ENCODE results near the gene GEMIN4. TPM values are rescaled to one million over a fixed set of nuclear protein-coding genes. Genes with fewer than 3 reads are reported as not detected.

The GEMIN4 gene
- total and polyA plus RNA-seq, 2 of the 8 experiments (the other 6 are each of a cell fraction or from before 2014, with no cell fraction given), result 32.1 to 51.9 TPM

- H3K27me3 ChIP-seq (replicated peaks in 1 of 4; ENCODE audit: control insufficient read depth in 3 of 4, extremely low read depth in 1 of 4, insufficient read depth in 3 of 4, low read length in 3 of 4), result no peaks in the 10 kb centered on the region
These were observed 36.5 kb upstream of the GEMIN4 start for GRCh38 chr17:788551-788950.

More at GRCh38 chr17:788551-788950, 36.5 kb upstream of the GEMIN4 start:
- H3K27ac ChIP-seq (ENCODE audit: low read depth, low read length), result no peak overlapping the region
- H3K23ac ChIP-seq (ENCODE audit: insufficient read length), result no peak overlapping the region
- DNase-seq (ENCODE audit: low read depth in 1 of 2, low spot score in 2 of 2) (no peak), FAIRE-seq (no peak)
- no peak overlapping the region for H4K8ac ChIP-seq (ENCODE audit: extremely low read depth, insufficient read depth, low read length)
- 84% methylated on average over 4 of the region's 4 CpGs; no CpG with 5 or more reads in 1 of the 2 experiments for WGBS, 2 experiments (ENCODE audit: extremely low coverage in 1 of 2, insufficient coverage in 1 of 2, insufficient read length in 1 of 2, insufficient replicate concordance in 2 of 2, low coverage in 1 of 2, low lambda C conversion rate in 2 of 2, missing lambda C conversion rate in 1 of 2)
- H2BK120ac ChIP-seq (replicated peaks; ENCODE audit: low read depth, low read length), result no peak overlapping the region
- H2BK12ac ChIP-seq (ENCODE audit: low read depth, low read length), result no peak overlapping the region
- H4K5ac ChIP-seq (ENCODE audit: insufficient read length, low read depth, low read length), result no peak overlapping the region
- H3K18ac ChIP-seq (ENCODE audit: extremely low read depth, low read length), result no peak overlapping the region
- no peak overlapping the region for H2BK5ac ChIP-seq (ENCODE audit: low read depth, low read length)
- no peak overlapping the region for H3K9ac ChIP-seq (replicated peaks in 1 of 4; ENCODE audit: extremely low read depth in 1 of 4, low read depth in 3 of 4, low read length in 3 of 4)
- CTCF ChIA-PET (ENCODE audit: partially characterized antibody), result interaction anchor here (0.9 to 17.5 kb wide), 5 partner anchors 11 to 210 kb away, joined by 3 to 258 read pairs (median 4); partner anchors contain the start of genes NXN and TIMM22
- H2AK5ac ChIP-seq (ENCODE audit: low read depth, low read length), result no peak overlapping the region
- H3K4me2 ChIP-seq (ENCODE audit: insufficient read depth in 1 of 2, low read depth in 2 of 2, low read length in 2 of 2), result no peak overlapping the region
- TF ChIP-seq KDM5A (IDR thresholded peaks at IDR 0.05; ENCODE audit: low read length) (no peak), SIN3A (conservative IDR thresholded peaks at IDR 0.05 in 1 of 2, IDR thresholded peaks at IDR 0.05 in 1 of 2; ENCODE audit: low read depth in 1 of 2, low read length in 2 of 2) (no peak), BRCA1 (IDR thresholded peaks at IDR 0.05; ENCODE audit: low read depth, low read length) (no peak), SIX5 (IDR thresholded peaks at IDR 0.05; ENCODE audit: low read depth, low read length) (no peak), POLR2AphosphoS5 (IDR thresholded peaks at IDR 0.05; ENCODE audit: low read depth, low read length) (peak; percentile 27; the same call in 1 of the 2 replicates), RBBP5 (IDR thresholded peaks at IDR 0.05; ENCODE audit: borderline replicate concordance, low read depth, low read length) (no peak)
- no peak overlapping the region for H3K4me3 ChIP-seq (ENCODE audit: extremely low read depth in 1 of 4, insufficient read depth in 2 of 4, low read depth in 3 of 4, low read length in 4 of 4)
- no peaks in the 10 kb centered on the region; the same call in none of the 2 replicates for H3K79me1 ChIP-seq (ENCODE audit: low read depth, low read length)
- H3K9me3 ChIP-seq (ENCODE audit: insufficient read depth in 2 of 2, low read depth in 1 of 2, low read length in 1 of 2), result no peaks in the 10 kb centered on the region
- H4K20me1 ChIP-seq (replicated peaks in 1 of 2; ENCODE audit: control insufficient read depth in 1 of 2, insufficient read depth in 2 of 2, low read length in 2 of 2), result peaks cover 5 to 9% of the 10 kb centered on the region in 2 experiments
- POLR2A ChIA-PET (ENCODE audit: partially characterized antibody), result interaction anchor here (1.0 to 1.8 kb wide), 4 partner anchors 8 to 208 kb away, joined by 3 to 8 read pairs (median 4); no protein-coding TSS in a partner anchor
- no peak overlapping the region for H3K4ac ChIP-seq (replicated peaks; ENCODE audit: insufficient read length, low read depth, low read length)
- no peak overlapping the region for H3K14ac ChIP-seq (ENCODE audit: insufficient read length)
- H4K91ac ChIP-seq (replicated peaks; ENCODE audit: insufficient read length, low read length), result no peak overlapping the region
- peaks cover 0 to 8% (median 3%) of the 10 kb centered on the region in 4 experiments; a peak in 4 of 7 replicates for H3K4me1 ChIP-seq (replicated peaks in 1 of 4; ENCODE audit: control insufficient read depth in 3 of 4, insufficient read depth in 4 of 4, low read length in 3 of 4)
- peaks cover 0 to 21% of the 10 kb centered on the region in 2 experiments; a peak in 2 of 4 replicates for H3K79me2 ChIP-seq (ENCODE audit: control insufficient read depth in 1 of 2, insufficient read depth in 2 of 2, low read length in 2 of 2)
- peaks cover 4 to 30% (median 15%) of the 10 kb centered on the region in 4 experiments; a peak in 7 of 8 replicates for H3K36me3 ChIP-seq (ENCODE audit: control insufficient read depth in 2 of 4, insufficient read depth in 4 of 4, low read length in 3 of 4)
- no peak overlapping the region for H2BK15ac ChIP-seq (ENCODE audit: low read length)
- H2BK20ac ChIP-seq (ENCODE audit: low read length), result no peak overlapping the region
- no peak overlapping the region for H3K56ac ChIP-seq (replicated peaks; ENCODE audit: insufficient read length, low read depth, low read length)
- no peaks in the 10 kb centered on the region for H3K23me2 ChIP-seq (ENCODE audit: low read depth, low read length)
- H2AFZ ChIP-seq (ENCODE audit: low read length), result no peak overlapping the region
